ENCODE measurements around the gene MRPS22. TPM values are rescaled to one million over a fixed set of nuclear protein-coding genes. Genes with fewer than 3 reads are reported as not detected.
"Not testable (repeated sequence)": the region's sequence is repeated elsewhere in the genome, so short reads cannot be mapped to it uniquely, and the experiment has no call there.

Gene MRPS22
- total RNA-seq, 1 donor: 65.3 TPM

DNA sequence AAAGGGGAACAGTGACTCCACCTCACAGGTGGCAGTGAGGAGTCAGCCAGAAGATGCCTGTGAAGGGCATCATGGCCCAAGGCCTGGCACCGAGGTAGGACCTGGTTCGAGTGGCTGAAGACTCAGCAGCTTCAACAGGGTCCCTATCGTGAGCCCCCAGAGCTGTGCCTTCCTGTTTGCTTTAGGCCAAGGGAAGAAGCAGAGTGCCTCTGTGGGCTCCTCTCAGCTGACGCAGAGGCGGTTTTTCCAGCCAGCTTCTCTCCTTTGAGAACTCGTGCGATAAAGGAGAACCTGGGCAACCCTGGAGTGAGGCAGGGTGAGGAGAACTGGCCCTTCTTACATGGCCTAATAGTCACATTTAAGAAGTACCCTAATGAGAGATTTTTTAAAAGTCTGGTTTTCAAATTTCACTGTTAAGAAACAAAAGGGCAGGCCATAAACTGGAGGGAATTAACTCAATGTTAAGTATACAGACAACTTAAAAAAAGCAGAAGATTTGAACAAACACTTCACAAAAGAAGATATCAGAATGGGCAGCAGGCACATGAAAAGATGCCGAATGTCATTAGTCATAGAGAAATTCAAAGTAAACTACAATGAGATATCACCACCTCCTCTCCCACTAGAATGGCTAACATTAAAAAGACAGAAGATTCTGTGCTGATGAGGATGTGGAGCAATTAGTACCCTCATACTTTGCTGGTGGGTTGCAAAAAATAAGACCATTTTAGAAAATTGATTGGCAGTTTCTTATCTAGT, 23.1 kb upstream of the MRPS22 start:
- Histone ChIP-seq H3K27me3 (ENCODE audit: insufficient read depth, low read length) (no peaks in the 10 kb centered on the region), H3K4me1 (ENCODE audit: insufficient read depth, low read length) (no peaks in the 10 kb centered on the region), H3K4me3 (ENCODE audit: low read length) (no peak overlapping the region), H3K9me3 (ENCODE audit: low read depth, low read length) (no peaks in the 10 kb centered on the region)

DNA sequence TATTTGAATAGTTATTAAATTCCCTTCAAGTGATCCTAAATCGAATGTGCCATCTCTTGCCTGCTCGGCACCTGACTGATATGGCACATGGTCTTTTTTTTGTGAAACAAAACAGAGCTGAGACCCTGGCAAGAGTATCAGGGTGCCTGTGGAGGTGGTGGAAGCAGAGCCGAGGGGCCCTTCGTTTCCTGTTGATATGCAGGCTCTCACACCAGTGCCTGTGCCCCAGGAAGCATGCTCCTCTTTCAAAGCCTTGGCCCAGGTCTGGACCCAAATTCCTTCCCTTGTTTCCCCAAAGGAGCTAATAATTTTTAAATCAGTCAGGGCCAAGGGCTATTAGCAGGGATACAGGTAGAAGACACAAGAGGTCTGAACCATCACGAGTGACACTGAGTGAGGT, 21.5 kb upstream of the MRPS22 start:
- no peaks in the 10 kb centered on the region for H3K27me3 ChIP-seq (ENCODE audit: insufficient read depth, low read length)
- no peaks in the 10 kb centered on the region for H3K4me1 ChIP-seq (ENCODE audit: insufficient read depth, low read length)
- H3K4me3 ChIP-seq (ENCODE audit: low read length): no peak overlapping the region
- no peaks in the 10 kb centered on the region for H3K9me3 ChIP-seq (ENCODE audit: low read depth, low read length)

DNA sequence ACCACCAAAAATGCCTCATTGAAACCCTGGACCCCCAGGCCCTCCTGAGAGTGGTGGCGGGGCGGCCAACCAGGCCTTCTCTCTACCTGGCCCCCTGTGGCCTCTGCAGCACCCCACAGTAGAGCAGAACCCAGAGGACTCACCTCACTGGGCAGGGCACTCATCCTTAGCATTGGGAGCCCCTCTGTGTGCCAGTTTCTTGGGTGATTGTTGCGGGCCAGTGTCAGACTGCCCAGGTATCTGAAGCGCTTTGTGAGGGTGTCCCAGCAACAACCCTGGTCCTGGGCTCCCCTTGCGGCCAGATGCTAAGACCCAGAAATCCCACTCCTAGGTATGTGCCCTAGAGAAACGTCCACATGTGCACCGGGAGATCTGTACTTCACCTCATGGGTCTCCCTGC, 20.7 kb upstream of the MRPS22 start:
- Histone ChIP-seq H3K27me3 (ENCODE audit: insufficient read depth, low read length) (no peaks in the 10 kb centered on the region), H3K4me3 (ENCODE audit: low read length) (no peak overlapping the region), H3K9me3 (ENCODE audit: low read depth, low read length) (no peaks in the 10 kb centered on the region), H3K4me1 (ENCODE audit: insufficient read depth, low read length) (no peaks in the 10 kb centered on the region)

DNA sequence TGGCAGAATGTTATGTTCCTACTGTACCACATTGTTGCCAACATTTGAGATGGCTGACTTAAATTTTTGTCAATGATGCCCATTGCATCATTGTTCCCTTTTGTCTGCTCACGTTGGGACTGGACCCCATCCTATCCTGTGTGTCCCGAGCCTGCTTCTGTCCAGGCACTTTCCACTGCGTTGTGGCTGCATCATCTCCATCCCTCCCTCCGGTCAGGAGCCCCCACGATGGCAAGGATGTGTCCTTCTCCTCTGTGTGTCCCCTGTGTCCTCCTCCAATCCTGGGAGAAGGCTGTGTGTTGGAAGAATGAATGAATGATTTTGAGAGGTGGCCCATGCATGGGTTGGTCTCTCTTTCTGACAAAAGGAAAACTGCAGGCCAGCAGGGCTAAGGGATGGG, 19.4 kb upstream of the MRPS22 start:
- Histone ChIP-seq H3K4me3 (ENCODE audit: low read length) (no peak overlapping the region), H3K27me3 (ENCODE audit: insufficient read depth, low read length) (no peaks in the 10 kb centered on the region), H3K4me1 (ENCODE audit: insufficient read depth, low read length) (peaks cover 6% of the 10 kb centered on the region), H3K9me3 (ENCODE audit: low read depth, low read length) (no peaks in the 10 kb centered on the region)

DNA sequence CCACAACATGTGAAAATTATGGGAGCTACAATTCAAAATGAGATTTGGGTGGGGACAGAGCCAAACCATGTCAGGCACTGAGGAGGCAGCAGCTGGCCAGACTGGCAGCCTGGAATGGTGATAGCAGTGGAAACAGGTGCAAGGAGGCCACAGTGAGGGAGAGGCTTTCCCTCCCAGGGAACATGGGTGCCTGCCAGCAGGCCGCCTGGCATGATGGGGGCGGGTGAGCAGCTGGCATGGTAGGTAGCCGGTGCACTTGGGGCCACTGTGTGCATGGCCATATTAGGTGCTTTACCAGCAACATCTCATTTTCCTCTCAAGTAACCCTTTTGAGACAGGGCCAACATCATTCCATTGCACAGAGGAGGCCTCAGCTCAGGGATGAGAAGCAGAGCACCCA, 18.3 kb upstream of the MRPS22 start:
- peaks cover 2% of the 10 kb centered on the region for H3K27me3 ChIP-seq (ENCODE audit: insufficient read depth, low read length)
- H3K4me3 ChIP-seq (ENCODE audit: low read length): no peak overlapping the region
- H3K4me1 ChIP-seq (ENCODE audit: insufficient read depth, low read length): peaks cover 9% of the 10 kb centered on the region
- no peaks in the 10 kb centered on the region for H3K9me3 ChIP-seq (ENCODE audit: low read depth, low read length)

DNA sequence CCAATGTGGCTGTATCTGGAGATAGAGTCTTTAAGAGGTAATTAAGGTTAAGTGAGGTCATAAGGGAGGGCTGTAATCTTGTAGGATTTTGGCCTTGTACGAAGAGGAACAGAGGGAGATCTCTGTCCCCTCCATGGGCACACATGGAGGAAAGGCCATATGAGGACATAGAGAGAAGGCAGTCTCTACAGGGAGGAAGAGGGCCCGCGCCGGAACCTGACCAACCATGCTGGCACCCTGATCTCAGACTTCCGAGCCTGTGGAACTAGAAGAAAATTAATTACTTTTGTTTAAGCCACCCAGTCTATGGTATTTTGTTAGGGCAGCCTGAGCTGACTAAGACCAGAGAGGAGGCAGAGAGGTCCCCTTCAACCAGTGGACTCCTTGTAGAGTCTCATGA, 17.7 kb upstream of the MRPS22 start:
- Histone ChIP-seq H3K4me3 (ENCODE audit: low read length) (no peak overlapping the region), H3K4me1 (ENCODE audit: insufficient read depth, low read length) (peaks cover 9% of the 10 kb centered on the region)

DNA sequence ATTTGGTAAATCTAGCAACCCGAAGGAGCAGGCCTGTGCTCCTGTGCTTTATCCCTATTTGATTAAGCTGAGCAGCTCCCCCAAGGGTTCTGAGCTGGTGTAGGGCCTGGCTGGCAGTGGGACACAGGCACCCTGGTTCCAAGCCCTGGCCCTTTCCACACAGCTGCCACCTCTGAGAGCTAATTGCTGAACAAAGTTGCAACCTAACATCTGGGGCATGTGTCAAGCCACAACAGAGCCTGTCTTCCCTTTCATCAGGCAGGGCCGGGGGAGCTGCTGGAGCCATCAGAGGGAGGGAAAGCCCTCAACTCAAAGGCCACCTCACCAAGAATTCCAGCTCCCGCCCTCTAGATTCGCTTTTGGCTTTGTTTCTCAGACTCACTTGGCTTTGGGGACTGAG, 17.1 kb upstream of the MRPS22 start:
- Histone ChIP-seq H3K27me3 (ENCODE audit: insufficient read depth, low read length) (peaks cover 7% of the 10 kb centered on the region), H3K4me1 (ENCODE audit: insufficient read depth, low read length) (peaks cover 9% of the 10 kb centered on the region), H3K9me3 (ENCODE audit: low read depth, low read length) (no peaks in the 10 kb centered on the region), H3K4me3 (ENCODE audit: low read length) (no peak overlapping the region)

More for the DNA sequence above, 17.7 kb upstream of the MRPS22 start:
- peaks cover 2% of the 10 kb centered on the region for H3K27me3 ChIP-seq (ENCODE audit: insufficient read depth, low read length)
- H3K9me3 ChIP-seq (ENCODE audit: low read depth, low read length): no peaks in the 10 kb centered on the region

DNA sequence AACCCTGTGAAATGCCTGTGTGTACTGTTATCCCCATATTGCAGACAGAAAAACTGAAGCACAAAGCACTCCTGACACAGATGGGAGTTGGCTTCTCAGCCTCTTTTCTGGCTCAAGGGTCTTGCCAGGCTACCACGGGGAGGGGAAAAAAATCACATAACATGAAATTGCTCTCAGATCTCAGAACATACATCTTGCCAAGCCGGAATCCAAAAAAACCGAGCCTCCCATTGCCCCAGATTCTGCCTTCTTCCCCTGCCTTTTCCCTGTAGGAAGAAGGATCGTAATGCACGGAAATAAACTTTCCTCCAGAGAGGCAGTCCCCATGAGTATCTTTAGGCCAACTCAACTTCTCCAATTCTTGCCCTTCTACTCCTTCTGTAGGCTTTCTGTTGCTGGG, 16.6 kb upstream of the MRPS22 start:
- H3K4me3 ChIP-seq (ENCODE audit: low read length): no peak overlapping the region
- H3K27me3 ChIP-seq (ENCODE audit: insufficient read depth, low read length): peaks cover 11% of the 10 kb centered on the region
- no peaks in the 10 kb centered on the region for H3K9me3 ChIP-seq (ENCODE audit: low read depth, low read length)
- H3K4me1 ChIP-seq (ENCODE audit: insufficient read depth, low read length): peaks cover 9% of the 10 kb centered on the region

DNA sequence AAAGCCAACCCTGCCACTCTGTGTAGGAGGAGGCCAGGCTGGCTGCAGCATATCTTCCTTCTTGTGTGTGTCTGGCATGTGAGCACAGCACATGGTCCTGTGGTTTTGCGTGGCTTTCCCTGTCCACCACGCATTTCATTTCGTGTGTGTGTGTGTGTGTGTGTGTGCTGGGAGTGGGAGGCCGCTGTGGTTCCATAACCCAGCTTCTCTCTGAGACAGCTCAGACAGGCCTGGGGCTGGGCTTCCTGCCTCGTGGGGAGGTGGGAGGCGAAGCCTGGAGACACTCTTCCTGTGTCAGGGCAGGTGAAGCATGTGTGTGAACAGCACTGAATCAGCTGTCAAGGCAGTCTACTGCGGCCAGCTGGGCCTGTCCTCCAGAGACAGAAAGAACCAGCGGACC, 16.0 kb upstream of the MRPS22 start:
- H3K4me3 ChIP-seq (ENCODE audit: low read length): no peak overlapping the region
- H3K4me1 ChIP-seq (ENCODE audit: insufficient read depth, low read length): peaks cover 9% of the 10 kb centered on the region
- no peaks in the 10 kb centered on the region for H3K9me3 ChIP-seq (ENCODE audit: low read depth, low read length)
- H3K27me3 ChIP-seq (ENCODE audit: insufficient read depth, low read length): peaks cover 15% of the 10 kb centered on the region

DNA sequence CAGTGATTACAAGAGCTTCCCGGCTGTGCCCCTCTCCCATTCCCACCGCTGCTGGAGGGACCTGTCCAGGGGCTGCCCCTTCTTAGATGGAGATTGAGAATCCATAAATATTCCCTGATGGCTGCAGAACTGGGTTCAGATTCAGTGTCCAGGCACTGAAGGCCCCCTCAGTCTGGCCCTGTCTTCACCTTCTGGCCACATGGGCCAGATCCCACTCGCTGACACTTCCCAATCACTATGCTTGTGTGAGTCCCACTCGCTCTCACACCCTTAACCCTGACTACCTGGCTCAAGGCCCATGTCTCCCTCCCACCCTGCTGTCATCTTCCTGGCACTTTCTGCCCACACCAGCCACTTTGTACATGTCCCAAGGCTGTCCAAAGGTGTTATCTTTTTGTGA, 15.5 kb upstream of the MRPS22 start:
- H3K4me3 ChIP-seq (ENCODE audit: low read length): no peak overlapping the region
- H3K9me3 ChIP-seq (ENCODE audit: low read depth, low read length): no peaks in the 10 kb centered on the region
- peaks cover 9% of the 10 kb centered on the region for H3K4me1 ChIP-seq (ENCODE audit: insufficient read depth, low read length)
- H3K27me3 ChIP-seq (ENCODE audit: insufficient read depth, low read length): peaks cover 15% of the 10 kb centered on the region

DNA sequence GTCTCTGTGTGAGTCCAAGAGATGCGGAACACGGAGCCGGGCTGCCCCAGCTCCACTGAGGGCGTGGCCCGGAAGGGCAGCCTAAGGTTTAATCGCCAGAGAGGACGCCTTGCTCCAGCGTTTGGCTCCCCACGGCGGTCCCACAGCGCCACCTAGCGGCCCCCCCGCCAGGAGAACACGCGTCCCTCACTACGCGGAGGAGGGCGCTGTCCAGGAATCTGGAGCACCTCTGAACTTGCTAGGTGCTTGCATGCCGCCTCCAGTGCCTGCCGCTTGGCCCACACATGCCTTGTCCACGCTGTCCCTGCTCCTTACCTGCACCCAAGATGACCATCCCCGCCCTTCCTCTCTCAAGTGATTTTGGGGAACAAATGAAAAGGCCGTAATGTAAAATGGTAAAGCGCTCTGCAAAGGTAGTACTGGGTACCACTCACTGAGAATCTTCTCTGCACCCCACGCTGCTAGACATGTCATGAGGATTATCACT, 14.4 kb upstream of the MRPS22 start:
- Histone ChIP-seq H3K27me3 (ENCODE audit: insufficient read depth, low read length) (peaks cover 15% of the 10 kb centered on the region), H3K9me3 (ENCODE audit: low read depth, low read length) (no peaks in the 10 kb centered on the region), H3K4me1 (ENCODE audit: insufficient read depth, low read length) (peaks cover 9% of the 10 kb centered on the region), H3K4me3 (ENCODE audit: low read length) (no peak overlapping the region)

DNA sequence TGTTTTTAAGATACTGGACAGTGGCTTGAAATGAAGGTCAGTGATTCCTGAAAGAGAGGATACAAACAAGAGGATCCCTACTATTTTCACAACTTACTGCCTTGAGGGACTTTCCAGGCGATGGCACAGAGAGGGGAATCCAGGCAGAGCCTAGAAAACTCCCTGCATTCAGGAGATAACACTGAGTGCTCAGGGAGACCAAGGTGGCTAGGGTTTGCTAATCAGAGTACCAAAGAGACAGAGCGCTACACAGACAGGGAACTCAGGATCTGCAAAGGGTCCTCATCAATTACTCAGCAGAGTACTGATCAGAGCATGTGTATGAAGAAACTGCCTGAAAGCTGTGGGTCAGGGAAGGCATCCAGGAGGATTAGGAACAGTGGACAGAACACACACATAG, 11.7 kb upstream of the MRPS22 start:
- peaks cover 9% of the 10 kb centered on the region for H3K4me1 ChIP-seq (ENCODE audit: insufficient read depth, low read length)
- H3K27me3 ChIP-seq (ENCODE audit: insufficient read depth, low read length): peaks cover 17% of the 10 kb centered on the region
- H3K9me3 ChIP-seq (ENCODE audit: low read depth, low read length): no peaks in the 10 kb centered on the region
- no peak overlapping the region for H3K4me3 ChIP-seq (ENCODE audit: low read length)

DNA sequence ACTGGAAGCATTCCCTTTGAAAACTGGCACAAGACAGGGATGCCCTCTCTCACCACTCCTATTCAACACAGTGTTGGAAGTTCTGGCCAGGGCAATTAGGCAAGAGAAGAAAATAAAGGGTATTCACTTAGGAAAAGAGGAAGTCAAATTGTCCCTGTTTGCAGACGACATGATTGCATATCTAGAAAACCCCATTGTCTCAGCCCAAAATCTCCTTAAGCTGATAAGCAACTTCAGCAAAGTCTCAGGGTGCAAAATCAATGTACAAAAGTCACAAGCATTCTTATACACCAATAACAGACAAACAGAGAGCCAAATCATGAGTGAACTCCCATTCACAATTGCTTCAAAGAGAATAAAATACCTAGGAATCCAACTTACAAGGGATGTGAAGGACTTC, 9.1 kb upstream of the MRPS22 start:
- not testable (repeated sequence) for H3K4me3 ChIP-seq (ENCODE audit: low read length)

DNA sequence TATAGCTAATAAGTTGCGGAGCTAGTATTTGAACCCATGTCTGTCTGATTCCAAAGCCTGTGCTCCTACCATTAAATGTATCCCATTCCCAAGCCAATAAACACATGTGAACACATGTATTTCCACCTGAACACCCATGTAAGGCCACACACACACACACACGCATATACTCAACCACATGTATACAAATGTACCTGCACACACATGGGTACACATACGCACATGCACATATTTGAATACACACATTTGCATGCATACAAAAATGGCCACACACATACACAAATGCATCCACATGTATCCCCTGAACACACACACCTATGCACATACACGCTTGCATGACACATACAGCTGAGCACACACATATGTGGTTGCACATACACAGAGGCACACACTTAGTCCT, 5.4 kb upstream of the MRPS22 start:
- Histone ChIP-seq H3K9me3 (ENCODE audit: low read depth, low read length) (no peaks in the 10 kb centered on the region), H3K4me3 (ENCODE audit: low read length) (no peak overlapping the region), H3K27me3 (ENCODE audit: insufficient read depth, low read length) (peaks cover 3% of the 10 kb centered on the region), H3K4me1 (ENCODE audit: insufficient read depth, low read length) (peaks cover 1% of the 10 kb centered on the region)

More for the DNA sequence above, 9.1 kb upstream of the MRPS22 start:
- H3K4me1 ChIP-seq (ENCODE audit: insufficient read depth, low read length); H3K9me3 ChIP-seq (ENCODE audit: low read depth, low read length): not testable (repeated sequence)
- peaks cover 18% of the 10 kb centered on the region for H3K27me3 ChIP-seq (ENCODE audit: insufficient read depth, low read length)

DNA sequence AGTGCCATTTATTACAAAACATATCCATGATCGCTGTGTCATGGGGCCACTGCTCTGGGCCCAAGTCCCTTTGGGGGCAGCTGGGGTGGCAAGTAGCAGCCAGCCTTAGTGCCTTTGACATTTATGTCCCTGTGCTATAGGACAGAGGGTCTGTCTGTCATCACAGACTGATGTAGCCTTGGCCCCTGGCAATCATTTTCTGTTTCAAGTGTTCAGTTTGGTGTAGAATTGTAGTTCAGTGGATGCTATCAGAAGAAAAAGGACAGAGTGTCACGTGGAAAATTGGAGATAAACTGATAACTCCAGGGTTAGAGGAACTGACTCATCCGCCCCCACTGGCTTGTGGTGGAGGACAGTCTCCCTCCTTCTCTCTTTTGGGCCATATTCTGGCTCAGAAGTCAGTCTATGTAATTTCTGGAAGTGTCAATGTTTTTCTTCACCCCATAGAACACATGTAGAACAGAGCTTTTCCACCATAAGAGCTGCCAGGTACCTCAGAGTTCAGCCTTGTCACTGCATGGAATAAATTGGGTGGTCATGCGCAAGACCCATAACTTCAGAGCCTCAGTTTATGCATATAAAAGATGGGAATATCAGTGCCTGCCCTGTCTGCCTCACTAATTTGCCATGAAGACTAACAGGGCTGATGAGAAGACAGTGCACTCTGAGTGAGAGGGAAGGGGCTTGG, 4.5 kb upstream of the MRPS22 start:
- H3K4me1 ChIP-seq (ENCODE audit: insufficient read depth, low read length): peaks cover 8% of the 10 kb centered on the region
- H3K4me3 ChIP-seq (ENCODE audit: low read length): no peak overlapping the region
- no peaks in the 10 kb centered on the region for H3K9me3 ChIP-seq (ENCODE audit: low read depth, low read length)
- peaks cover 3% of the 10 kb centered on the region for H3K27me3 ChIP-seq (ENCODE audit: insufficient read depth, low read length)

DNA sequence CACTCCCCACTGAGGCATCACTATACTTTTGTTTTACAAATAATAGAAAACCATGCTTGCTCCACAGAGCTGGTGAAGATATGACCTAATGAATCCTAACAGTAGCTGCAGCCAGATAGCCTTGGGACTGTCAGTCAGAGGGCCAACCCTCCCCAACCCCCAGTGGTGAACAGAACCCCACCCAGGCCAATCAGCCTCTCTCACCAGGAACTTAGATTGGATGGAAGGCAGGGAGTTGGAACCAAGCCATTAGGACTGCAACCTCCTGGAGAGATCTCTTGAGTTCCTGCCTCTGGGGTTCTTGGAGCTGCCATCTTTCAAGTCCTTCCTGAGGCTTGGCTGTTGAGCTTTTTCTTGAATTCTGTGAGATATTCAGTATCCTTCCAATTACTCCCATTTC, 3.0 kb upstream of the MRPS22 start:
- peaks cover 3% of the 10 kb centered on the region for H3K27me3 ChIP-seq (ENCODE audit: insufficient read depth, low read length)
- H3K4me1 ChIP-seq (ENCODE audit: insufficient read depth, low read length): peaks cover 17% of the 10 kb centered on the region
- H3K4me3 ChIP-seq (ENCODE audit: low read length): no peak overlapping the region
- no peaks in the 10 kb centered on the region for H3K9me3 ChIP-seq (ENCODE audit: low read depth, low read length)
